HG02642 (cell line): ENCODE measurements around the gene SLC12A2.

Experiments used
- ATAC-seq: cut with Tn5 transposase; IDR thresholded peaks from one replicate; pipeline ENCODE4 v1.9.1; 2021; ENCODE audit warnings: mild to moderate bottlenecking; ENCODE audit not compliant: unreplicated experiment, poor library complexity

SLC12A2 gene

DNA sequence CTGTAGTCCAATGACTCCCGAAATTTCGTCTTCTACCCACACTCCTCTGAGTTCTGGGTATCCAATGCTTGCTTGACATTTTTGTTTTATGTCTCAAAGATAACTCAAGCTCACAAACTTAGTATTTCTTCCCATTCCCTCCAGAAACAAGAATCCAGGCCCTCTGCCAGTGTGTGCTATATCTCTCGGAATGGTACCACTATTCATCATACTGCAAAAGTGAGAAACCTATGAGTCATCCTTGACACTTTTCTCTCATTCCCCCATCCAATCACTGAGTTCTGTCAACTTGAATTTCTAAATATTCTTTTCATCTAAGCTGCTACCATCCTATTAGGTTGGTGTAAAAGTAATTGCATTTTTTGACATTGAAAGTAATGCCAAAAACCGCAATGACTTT lies 9.8 kb downstream of the SLC12A2 start:
- ATAC-seq, result no peak

DNA sequence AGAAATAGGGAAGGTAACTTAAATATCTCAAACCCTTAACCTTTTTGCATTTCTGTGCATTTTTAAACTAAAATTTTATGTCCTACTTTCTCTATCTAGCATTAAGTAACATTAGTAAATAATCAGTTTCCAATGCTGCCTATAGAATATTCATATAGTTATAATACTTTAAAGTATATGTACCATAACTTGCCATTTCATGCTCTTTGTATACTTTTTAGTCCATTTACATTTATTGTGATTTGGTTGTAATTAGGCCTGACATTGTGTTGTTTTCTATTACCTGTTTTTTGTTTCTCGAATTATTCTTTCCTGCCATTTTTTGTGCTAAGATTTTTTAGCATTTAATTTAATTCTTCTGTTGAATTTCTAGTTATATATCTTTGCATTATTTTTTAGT lies 13.7 kb downstream of the SLC12A2 start:
- ATAC-seq, result no peak

DNA sequence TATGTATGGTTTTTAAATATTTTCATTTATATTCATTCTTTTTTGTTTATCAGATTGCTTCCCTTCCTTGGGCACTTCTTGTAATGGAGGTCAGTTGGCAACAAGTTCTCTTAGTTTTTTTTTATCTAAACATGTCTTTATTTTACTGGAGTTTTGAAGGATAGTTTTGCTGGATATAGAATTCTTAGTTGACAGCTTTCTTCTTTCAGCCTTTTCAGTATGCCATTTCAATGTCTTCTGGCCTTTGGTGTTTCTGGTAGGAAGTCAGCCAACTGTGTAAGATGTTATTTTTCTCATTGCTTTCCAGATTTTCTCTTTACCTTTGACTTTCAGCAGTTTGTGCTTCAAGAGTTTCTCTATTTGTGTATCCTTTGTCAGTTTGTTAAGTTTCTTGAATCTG lies 14.2 kb downstream of the SLC12A2 start:
- ATAC-seq, result no peak

DNA sequence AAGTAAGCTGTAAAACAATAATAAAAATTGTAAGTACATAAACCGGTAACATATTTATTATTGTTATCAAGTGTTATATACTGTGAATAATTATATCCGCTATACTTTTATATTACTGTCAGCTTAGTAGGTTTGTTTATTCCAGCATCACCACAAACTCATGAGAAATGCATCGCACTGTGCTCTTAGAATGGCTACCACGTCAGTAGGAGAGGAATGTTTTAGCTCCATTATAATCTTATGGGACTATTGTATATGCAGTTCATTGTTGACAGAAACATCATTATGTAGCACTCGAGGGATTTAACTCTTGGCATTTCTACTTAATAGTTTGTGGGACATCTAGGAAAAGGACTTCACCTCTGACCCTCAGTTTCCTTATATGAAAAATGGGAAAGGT lies 16.4 kb downstream of the SLC12A2 start:
- no peak for ATAC-seq

DNA sequence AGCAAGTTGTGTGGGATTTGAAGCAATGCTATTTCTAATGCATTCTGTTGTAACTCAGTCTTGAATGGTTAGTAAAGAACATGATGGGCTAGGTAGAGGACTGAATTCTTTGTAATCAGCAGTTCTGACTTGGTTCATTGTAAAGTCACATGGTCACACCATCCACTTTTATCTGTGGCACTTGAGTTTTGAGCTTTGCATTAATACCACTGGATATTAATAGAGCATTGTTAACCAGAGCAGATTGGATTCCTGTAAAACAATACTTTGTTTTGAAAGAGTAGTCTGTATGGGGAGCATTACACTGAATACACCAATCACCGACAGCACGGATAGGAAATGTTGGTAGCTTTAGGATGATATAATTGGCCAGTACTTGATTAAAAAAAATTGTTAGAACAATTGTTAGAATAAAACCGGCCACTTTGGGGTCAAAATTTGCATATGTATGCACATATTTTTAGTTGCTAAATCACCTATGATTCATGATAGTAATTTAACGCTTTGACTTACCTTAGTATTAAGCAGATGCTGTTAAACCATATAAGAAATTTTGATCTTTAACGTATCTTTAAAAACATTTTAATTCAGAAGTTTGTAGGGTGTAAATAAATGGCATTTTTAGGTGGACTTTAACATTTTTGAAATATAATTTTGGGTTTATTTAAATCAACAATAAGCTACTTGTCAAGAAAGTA lies 17.4 kb downstream of the SLC12A2 start:
- ATAC-seq, result no peak

DNA sequence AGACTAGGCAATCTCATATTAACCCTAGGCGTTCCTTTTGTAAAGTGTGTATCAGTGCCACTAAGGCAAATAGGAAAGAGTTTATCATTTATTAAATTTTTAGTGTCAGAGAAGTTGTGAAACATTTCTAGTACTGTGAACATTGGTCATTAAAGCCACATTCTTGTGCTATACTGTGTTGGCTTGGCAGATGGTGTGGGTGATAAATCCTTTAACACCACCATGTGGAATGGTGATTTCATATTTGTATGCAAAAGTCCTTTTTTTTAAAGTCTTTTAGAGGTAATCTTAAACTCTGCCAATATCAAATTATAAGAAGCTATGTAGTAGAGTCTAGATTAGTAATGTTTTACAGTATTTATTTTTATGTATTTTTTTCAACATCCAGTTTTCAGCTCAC lies 18.1 kb downstream of the SLC12A2 start:
- ATAC-seq, result no peak

DNA sequence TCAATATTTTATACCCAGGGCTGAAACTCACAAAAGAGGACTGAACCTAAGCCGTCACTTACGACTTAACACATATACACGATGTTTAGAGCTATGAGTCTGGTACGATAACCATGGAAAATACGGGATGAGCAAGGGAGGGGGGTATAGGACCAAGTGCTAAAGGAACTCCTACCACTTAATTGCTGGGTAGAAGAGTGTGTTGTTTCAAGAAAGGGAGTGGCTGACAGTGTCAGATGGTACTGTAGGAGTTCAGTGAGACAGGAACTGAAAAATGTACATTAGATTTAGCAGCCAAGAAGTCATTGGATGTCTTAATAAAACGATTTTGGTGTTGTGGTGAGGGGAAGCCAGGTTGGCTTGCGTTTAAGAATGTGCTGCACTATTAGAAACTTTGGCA lies 21.6 kb downstream of the SLC12A2 start:
- ATAC-seq, result no peak

DNA sequence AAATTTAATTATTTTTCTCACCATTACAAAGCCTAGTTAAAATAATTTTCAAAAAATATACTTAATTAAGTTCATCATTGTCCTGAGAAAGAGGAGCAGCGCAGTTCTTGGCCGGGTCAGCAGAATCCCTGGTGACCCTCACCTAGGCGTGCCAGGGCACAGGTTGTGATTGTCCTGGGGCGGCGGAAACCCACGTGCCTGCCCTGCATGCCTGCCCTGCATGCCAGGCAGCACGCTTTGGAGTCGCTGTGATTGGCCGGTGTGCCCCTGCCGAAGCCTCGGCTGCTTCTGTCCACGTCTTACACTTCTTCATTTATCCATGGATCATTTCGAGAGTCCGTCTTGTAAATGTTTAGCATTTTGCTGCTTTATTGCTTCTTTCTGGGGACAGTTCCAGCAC lies 25.6 kb downstream of the SLC12A2 start:
- no peak for ATAC-seq

DNA sequence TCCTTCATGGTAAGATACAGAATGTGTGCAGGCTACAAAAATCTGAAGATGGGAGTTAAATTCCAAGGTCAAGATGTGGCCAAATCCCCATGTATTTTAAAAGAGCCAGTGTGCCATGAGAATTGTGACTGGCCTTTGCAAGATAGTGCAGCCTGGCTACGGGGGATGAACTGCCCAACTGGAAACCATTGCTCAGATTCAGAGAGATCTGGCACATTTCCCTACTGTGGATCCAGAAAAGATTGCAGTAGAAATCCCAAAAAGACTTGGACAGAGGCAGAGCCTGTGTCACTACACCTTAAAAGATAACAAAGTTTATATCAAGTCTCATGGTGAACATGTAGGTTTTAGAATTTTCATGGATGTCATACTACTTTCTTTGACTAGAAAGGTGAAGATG lies 26.2 kb downstream of the SLC12A2 start:
- ATAC-seq, result no peak

DNA sequence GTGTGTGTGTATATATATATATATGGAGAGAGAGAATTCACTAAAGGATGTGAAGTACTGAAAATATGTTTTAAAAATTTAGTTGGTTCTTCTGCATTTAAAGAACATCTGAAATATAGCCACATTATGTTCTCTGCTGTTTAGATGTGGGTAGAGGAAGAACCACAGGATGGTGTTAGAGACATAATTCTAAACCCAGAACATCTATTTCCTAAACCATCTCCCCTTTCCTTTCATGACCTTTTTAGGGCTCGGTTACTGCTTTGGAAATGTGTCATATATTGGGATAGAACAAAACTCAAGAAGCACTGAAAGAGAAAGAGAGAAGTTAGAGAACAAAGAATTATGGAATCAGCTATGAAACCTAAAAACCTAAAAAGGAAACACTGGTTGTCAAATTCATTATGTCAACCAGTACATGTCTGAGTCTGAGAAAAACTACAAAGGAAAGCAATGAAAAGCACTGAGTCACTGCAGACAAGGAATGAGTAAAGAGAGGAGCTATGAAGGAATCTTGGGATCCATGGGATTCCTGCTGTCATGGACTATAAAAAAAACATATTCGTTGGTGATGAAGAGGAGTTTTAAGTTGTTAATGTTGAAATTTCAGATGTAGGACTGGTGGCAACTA lies 28.4 kb downstream of the SLC12A2 start:
- no peak for ATAC-seq

DNA sequence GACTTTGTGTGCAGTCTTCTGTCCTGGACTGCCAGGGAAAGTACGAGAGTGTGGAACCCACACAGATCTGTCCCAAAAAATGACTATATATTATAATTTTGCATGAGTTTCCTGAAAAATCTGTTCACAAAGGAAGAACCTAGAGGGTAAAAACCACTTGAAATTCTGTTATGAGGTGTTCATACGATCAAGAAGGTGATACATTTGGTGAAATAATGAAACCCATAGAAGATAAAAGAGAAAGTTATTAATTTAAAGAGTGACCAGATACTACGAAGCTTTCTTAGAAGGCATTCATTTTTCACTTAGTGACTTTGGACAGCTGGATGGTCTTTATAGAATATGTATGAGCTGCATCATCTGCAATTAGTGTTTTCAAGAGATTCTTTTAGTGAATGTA lies 32.9 kb downstream of the SLC12A2 start:
- ATAC-seq, result no peak

DNA sequence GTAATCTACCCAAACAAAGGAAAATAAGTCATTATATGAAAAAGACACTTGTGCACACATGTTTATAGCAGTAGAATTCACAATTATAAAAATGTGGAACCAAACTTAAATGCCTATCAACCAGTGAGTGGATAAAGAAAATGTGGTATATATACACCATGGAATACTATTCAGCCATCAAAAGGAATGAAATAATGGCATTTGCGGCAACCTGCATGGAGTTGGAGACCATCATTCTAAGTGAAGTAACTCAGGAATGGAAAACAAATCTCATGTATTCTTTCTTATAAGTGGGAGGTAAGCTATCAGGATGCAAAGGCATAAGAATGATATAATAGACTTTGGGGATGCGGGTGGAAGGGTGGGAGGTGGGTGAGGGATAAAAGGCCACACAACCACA lies 34.6 kb downstream of the SLC12A2 start:
- ATAC-seq, result no peak

DNA sequence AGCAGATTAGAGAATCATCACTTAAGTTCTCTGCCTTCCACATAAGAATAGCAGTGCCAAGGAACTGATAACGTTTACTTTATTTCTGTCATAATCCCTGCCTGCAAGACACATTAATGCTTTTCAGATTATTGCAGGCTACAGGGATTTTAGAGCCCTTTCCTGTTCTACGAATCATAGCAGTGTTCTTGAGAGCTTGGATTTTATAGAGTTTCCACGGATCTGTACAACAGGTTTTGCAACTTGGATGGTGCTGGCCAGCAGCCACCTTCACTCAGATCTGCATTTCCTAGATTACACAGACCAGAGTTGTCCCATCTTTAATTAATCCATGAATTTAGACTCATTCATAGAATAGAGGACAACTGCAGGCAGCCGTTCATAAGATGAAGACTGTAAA lies 38.1 kb downstream of the SLC12A2 start:
- ATAC-seq, result no peak

DNA sequence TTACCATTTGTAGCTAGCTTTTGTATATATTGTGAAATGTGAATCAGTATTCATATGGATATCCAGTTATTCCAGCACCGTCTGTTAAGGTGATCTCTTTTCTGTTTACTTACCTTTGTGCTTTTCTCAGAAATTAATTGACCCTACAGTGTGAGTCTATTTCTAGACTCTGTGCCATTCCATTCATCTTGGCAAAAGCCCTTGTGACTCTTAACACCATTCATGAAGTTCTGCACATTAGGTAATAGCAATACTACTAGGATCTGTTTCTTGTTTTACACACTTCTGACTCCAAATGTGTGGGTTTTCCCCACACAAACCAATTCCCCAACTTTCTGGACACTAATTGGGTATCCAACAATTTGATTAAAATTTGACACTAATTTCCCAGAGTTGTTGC lies 40.4 kb downstream of the SLC12A2 start:
- no peak for ATAC-seq

DNA sequence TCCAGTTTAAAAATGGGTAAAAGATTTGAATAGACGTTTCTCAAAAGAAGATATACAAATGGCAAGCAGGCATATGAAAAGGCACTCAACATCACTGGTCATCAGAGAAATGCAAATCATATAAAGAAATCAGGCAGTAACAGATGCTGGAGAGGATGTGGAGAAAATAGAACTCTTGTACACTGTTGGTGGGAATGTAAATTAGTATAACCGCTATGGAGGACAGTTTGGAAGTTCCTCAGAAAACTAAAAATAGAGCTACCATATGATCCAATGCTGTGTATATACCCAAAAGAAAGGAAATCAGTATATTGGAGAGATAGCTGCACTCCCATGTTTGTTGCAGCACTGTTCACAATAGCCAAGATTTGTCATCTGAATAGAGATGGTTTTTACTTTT lies 42.7 kb downstream of the SLC12A2 start:
- no peak for ATAC-seq

DNA sequence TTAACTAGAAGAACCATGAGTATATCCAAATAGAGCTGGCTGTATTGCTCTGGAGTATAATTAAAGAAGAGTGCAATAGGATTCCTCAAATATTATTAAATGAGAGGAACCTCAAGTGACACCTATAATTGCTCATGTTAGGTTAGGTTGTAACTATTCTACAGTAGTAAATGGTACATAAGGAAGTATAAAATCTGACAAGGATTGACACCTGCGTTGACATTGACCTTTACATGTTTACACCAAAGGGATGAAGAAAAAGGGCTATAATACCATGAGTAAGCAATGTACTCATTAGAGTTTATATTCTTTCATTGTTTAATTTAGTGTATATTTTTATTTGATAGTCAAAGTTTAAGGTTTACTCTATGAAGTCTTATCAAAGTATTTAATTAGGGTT lies 48.9 kb downstream of the SLC12A2 start:
- no peak for ATAC-seq

DNA sequence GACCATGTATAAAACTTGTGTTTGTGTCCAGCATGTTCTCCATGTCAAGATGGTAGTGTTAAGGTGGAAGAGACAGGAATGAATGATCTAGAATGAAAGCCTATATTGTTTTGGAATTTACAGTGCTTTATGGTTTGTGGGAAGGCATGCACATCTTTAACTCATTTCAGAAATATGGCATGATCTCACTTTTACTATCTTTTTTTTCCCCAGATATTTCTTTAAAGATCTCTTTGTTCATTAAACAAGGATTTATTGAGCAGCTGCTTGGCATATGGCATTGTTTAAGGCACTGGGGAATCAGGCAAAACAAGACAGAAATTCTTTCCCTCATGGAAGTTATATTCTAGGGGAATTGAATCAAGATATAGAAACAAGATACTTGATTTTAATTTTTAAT lies 51.7 kb downstream of the SLC12A2 start:
- ATAC-seq, result no peak

DNA sequence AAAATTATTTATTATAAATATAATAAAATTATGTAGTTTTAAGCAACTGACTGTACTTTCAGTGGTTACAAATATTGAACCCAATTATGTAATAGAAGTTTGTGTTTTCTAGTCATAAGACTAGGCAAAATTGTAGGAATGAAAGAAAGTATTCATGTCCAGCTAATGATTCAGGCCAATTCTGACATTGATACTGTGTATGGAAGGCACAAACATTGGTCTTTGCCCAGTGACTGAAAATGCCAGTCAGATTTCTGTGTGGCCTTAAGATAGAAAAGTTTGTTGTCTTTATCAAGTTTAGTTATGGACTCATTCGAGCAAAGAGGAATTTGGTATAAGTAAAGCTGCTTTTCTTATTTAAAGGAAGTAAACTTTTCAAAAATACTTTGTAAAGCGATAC lies 60.3 kb downstream of the SLC12A2 start:
- no peak for ATAC-seq

DNA sequence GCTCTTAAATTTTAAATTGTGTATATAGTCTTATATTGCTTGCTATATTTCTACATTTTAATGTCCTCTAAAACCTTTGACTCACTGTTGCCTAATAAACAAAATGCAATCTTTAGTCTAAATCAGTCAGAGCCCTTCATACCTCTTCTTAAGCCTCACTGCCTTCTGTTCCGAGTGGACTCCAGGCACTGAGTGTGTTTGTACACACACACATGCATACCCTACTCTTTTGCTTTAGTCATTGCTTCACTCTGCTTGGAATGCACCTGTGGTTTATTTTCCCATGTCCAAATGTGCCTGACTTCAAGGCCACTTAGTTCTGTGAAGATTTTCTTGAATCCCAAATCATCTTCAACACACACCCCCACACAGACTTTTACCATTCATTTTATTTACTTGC lies 60.9 kb downstream of the SLC12A2 start:
- ATAC-seq, result no peak

DNA sequence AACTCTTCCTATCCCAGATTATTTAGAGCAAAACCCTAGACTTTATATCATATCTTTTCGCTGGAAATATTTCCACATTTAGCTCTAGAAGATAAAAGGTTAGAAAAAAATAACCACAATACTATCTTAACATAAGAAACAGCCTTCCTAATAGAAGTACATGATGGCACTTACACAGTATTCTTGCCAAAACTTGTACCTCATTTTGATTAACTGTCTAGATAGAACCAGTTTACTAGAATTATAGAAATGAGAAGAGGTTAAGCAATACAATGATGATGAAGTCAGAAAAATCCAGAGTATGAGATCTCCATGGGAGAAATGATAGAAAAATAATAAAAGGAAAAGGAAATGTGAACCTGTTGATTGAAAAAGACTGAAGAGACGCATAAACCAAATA lies 63.1 kb downstream of the SLC12A2 start:
- no peak for ATAC-seq

DNA sequence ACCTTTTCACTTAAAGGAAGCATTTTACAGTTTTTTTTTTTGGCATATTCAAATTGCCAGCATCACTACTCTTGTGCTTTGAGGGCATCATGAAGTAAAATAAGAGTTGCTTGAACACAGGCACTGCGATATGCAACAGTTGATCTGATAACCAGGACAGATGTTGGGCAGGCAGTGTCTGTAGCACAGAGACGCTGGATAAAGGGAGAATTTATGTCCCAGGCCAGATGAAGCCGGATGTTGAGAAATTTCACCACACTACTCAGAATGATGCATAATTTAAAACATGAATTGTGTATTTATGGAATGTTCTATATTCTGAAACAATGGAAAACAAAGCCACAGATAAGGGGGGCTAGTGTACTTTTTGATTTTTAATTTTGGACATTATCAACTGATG lies 71.4 kb downstream of the SLC12A2 start:
- ATAC-seq, result no peak

DNA sequence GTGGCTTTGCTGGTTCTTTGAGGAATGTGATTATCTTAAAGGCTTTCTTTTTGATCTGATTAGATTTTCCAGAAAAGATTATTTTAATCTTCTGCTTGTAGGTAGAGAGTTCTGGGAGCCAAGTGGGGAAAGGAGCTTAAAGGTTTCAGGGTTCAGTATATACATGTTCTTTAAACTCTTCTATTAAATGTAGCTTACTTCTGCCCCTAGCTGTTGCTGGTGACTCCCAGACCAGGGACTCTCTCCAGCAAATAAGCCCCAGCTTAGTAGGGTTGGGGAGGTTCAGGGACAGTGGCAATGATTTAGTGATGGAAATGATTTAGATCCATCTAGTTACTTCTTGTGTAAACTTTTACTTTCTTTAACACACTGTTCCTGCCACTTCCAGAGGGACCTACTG lies 72.2 kb downstream of the SLC12A2 start:
- ATAC-seq, result no peak
